Activated naive CD8-positive, alpha-beta T cell treated with anti-CD3 and anti-CD28 coated beads, Interleukin-2, amount 10 ng/mL, durations not matched to agents 7 days and 5 days (primary cell): ENCODE data around the gene HDAC7. TPM values are rescaled to one million over a fixed set of nuclear protein-coding genes. Genes with fewer than 3 reads are reported as not detected.

Experiments used
- ATAC-seq: fragments of 150-1000 bp; cut with Tn5 transposase; one replicate; pipeline ENCODE4 v1.10.0; 2021; ENCODE audit warnings: low read depth, moderate library complexity
- POLR2A ChIA-PET: fragments of 350-600 bp; sonication (Branson Sonifier 250); formaldehyde crosslinking; loops from one replicate; lab custom pipeline; 2021; ENCODE audit warnings: antibody characterized with exemption; lab: Charles Lee
- DNase-seq: peaks from one replicate; pipeline ENCODE4 v3.0.0; 2021
- H3K27ac Mint-ChIP-seq: one replicate; pipeline ENCODE4 v1.8.0; 2022; ENCODE audit warnings: mild to moderate bottlenecking, mixed read lengths
- H3K27me3 Mint-ChIP-seq: one replicate; pipeline ENCODE4 v1.8.0; 2022; ENCODE audit warnings: mild to moderate bottlenecking, moderate library complexity, mixed read lengths
- H3K36me3 Mint-ChIP-seq: one replicate; pipeline ENCODE4 v1.8.0; 2021; ENCODE audit warnings: mild to moderate bottlenecking, mixed read lengths
- H3K4me1 Mint-ChIP-seq: one replicate; pipeline ENCODE4 v1.8.0; 2021; ENCODE audit warnings: mixed read lengths
- H3K4me3 Mint-ChIP-seq: one replicate; pipeline ENCODE4 v1.8.0; 2022; ENCODE audit warnings: mild to moderate bottlenecking, moderate library complexity, mixed read lengths
- H3K9me3 Mint-ChIP-seq: one replicate; pipeline ENCODE4 v1.8.0; 2021; ENCODE audit warnings: mixed read lengths
- total RNA-seq, 2 experiments: library from RNA; stranded (reverse); gene quantifications; one replicate each; pipeline ENCODE4 v1.2.3, GENCODE V29; 2021

HDAC7 gene
- total RNA-seq, 2 experiments from 2014 or later, result 200 to 215 TPM

GRCh38 chr12:47743311-47743860 lies 76.3 kb downstream of the HDAC7 start:
- Mint-ChIP-seq H3K4me1 (peaks cover 16% of the 10 kb centered on the region), H3K27ac (no peak overlapping the region), H3K4me3 (no peak overlapping the region), H3K27me3 (peaks cover 14% of the 10 kb centered on the region), H3K36me3 (no peaks in the 10 kb centered on the region), H3K9me3 (no peaks in the 10 kb centered on the region)
- POLR2A ChIA-PET, result interaction anchor here (0.6 to 4.8 kb wide), 6 partner anchors 23 to 94 kb away, joined by 3 to 37 read pairs (median 4); partner anchors contain the start of gene SLC48A1
- ATAC-seq, result no peak
- no peak for DNase-seq

GRCh38 chr12:47742253-47742825 lies 77.4 kb downstream of the HDAC7 start:
- H3K4me1 Mint-ChIP-seq, result peaks cover 16% of the 10 kb centered on the region
- H3K27me3 Mint-ChIP-seq, result peaks cover 14% of the 10 kb centered on the region
- peak; percentile 84 for DNase-seq
- peak; percentile 23 for ATAC-seq
- POLR2A ChIA-PET, result interaction anchor here (0.6 to 4.8 kb wide), 9 partner anchors 14 to 96 kb away, joined by 3 to 37 read pairs (median 4); no protein-coding TSS in a partner anchor
- no peaks in the 10 kb centered on the region for H3K36me3 Mint-ChIP-seq
- no peak overlapping the region for H3K4me3 Mint-ChIP-seq
- H3K27ac Mint-ChIP-seq, result no peak overlapping the region
- H3K9me3 Mint-ChIP-seq, result no peaks in the 10 kb centered on the region

GRCh38 chr12:47741340-47741703 lies 78.4 kb downstream of the HDAC7 start:
- DNase-seq, result peak; percentile 55
- ATAC-seq, result peak; percentile 54
- H3K27me3 Mint-ChIP-seq, result peaks cover 14% of the 10 kb centered on the region
- POLR2A ChIA-PET, result interaction anchor here (0.7 to 4.8 kb wide), 8 partner anchors 8 to 97 kb away, joined by 3 to 37 read pairs (median 4); partner anchors contain the start of genes ENDOU and SLC48A1
- peaks cover 19% of the 10 kb centered on the region for H3K4me1 Mint-ChIP-seq
- H3K36me3 Mint-ChIP-seq, result no peaks in the 10 kb centered on the region
- no peak overlapping the region for H3K27ac Mint-ChIP-seq
- no peak overlapping the region for H3K4me3 Mint-ChIP-seq
- H3K9me3 Mint-ChIP-seq, result no peaks in the 10 kb centered on the region

- H3K4me3 Mint-ChIP-seq, result no peak overlapping the region
- peaks cover 19% of the 10 kb centered on the region for H3K4me1 Mint-ChIP-seq
- H3K27ac Mint-ChIP-seq, result no peak overlapping the region
- H3K27me3 Mint-ChIP-seq, result peaks cover 12% of the 10 kb centered on the region
- DNase-seq (no peak), ATAC-seq (no peak)
- H3K9me3 Mint-ChIP-seq, result no peaks in the 10 kb centered on the region
- no peaks in the 10 kb centered on the region for H3K36me3 Mint-ChIP-seq
- POLR2A ChIA-PET, result interaction anchor here (0.7 to 4.8 kb wide), 8 partner anchors 8 to 98 kb away, joined by 3 to 37 read pairs (median 4); partner anchors contain the start of genes ENDOU and SLC48A1
Observed at GRCh38 chr12:47740606-47741339, 78.9 kb downstream of the HDAC7 start.

- Mint-ChIP-seq H3K36me3 (no peaks in the 10 kb centered on the region), H3K27me3 (peaks cover 10% of the 10 kb centered on the region), H3K4me3 (no peak overlapping the region), H3K27ac (no peak overlapping the region), H3K9me3 (no peaks in the 10 kb centered on the region), H3K4me1 (peaks cover 19% of the 10 kb centered on the region)
- no peak for ATAC-seq
- POLR2A ChIA-PET, result interaction anchor here (1.2 to 2.3 kb wide), 3 partner anchors 33 to 98 kb away, joined by 3 to 8 read pairs (median 7); partner anchors contain the start of gene SLC48A1
- DNase-seq, result no peak
Observed at GRCh38 chr12:47739979-47740378, 79.7 kb downstream of the HDAC7 start.

GRCh38 chr12:47739297-47739696 lies 80.4 kb downstream of the HDAC7 start:
- no peak for ATAC-seq
- no peaks in the 10 kb centered on the region for H3K36me3 Mint-ChIP-seq
- no peak overlapping the region for H3K27ac Mint-ChIP-seq
- no peaks in the 10 kb centered on the region for H3K9me3 Mint-ChIP-seq
- no peak overlapping the region for H3K4me3 Mint-ChIP-seq
- POLR2A ChIA-PET, result interaction anchor here (1.2 kb wide), 1 partner anchor 74 kb away, joined by 3 read pairs; no protein-coding TSS in a partner anchor
- DNase-seq, result no peak
- peaks cover 6% of the 10 kb centered on the region for H3K27me3 Mint-ChIP-seq
- H3K4me1 Mint-ChIP-seq, result peaks cover 19% of the 10 kb centered on the region

DNA sequence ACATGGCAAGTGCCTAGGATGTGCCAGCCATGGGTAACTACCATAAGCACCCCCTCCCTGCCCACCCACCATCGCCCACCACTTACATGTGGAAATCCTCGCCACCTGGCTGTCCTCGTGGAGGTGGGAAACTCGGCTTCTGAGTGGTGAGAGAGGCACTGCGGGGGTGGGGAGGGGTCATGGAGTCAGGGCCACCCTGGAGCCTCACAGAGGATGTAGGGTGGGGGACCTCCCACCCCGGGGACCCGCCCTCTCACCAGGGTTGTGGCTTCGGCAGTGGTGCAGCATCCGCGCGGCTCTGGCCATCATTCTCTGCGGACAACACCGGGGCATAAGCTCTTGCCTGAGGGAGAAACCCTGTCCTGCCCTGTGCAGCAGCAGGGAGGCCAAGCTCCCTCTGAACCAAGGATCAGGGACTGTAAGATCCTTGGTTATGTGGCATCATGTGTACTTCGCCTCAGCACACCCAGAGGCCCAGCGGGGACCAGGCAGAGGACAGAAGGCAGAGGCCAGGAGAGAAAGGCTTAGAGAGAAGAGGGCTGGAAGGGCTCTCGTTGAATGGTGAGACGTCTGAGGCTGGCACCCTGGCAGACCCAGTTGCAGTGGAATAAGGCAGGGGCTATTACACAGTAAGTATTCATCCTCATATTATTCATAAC lies 81.6 kb downstream of the HDAC7 start:
- H3K27me3 Mint-ChIP-seq, result no peaks in the 10 kb centered on the region
- POLR2A ChIA-PET, result no interaction called here
- no peaks in the 10 kb centered on the region for H3K9me3 Mint-ChIP-seq
- H3K27ac Mint-ChIP-seq, result no peak overlapping the region
- DNase-seq (no peak), ATAC-seq (no peak)
- peaks cover 19% of the 10 kb centered on the region for H3K4me1 Mint-ChIP-seq
- no peaks in the 10 kb centered on the region for H3K36me3 Mint-ChIP-seq
- no peak overlapping the region for H3K4me3 Mint-ChIP-seq

DNA sequence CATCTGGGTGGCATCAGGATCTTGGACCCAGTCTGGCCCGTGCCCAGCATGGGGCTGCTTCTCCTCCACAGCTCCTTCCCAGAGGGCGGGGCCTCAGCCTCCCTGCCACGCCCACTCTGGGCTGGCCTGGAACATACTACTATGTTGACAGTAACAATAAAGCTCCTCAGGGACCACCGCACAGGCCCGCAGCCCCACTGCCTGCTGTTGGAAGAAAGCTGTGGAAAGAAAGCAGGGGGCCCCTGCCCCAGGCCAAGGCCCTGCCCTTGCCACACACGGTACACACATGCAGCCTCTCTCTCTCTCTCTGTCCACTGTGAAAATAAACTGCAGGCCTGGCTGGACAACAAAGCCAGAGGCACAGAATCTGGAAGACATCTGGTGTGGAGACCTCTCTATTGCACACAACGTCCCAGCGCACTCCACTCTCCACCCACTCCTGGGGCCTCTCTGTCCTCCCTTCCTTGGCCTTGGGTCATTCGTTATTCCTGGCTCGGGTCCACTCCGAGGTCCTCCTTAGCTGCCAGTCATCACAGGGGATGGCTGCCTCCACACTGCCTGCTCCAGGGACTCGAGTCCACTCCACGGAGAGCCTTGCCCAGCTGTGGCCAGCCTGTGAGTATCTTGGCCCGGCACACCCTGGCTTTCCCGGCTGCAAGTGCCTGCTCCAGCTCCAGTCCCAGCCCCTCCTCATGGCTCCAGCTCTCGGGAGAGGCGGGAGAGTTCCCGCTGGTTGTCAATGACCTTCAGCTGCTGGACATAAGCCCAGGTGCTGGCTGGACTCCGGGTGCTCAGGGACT lies 82.6 kb downstream of the HDAC7 start:
- Mint-ChIP-seq H3K9me3 (no peaks in the 10 kb centered on the region), H3K4me1 (peaks cover 15% of the 10 kb centered on the region), H3K4me3 (no peak overlapping the region), H3K27ac (peak overlapping the region; percentile 21), H3K36me3 (no peaks in the 10 kb centered on the region), H3K27me3 (no peaks in the 10 kb centered on the region)
- DNase-seq (no peak), ATAC-seq (no peak)
- POLR2A ChIA-PET, result interaction anchor here (1.0 kb wide), 1 partner anchor 12 kb away, joined by 3 read pairs; the partner anchor contains the start of gene ENDOU

GRCh38 chr12:47736216-47736615 lies 83.5 kb downstream of the HDAC7 start:
- H3K36me3 Mint-ChIP-seq, result no peaks in the 10 kb centered on the region
- H3K27me3 Mint-ChIP-seq, result no peaks in the 10 kb centered on the region
- H3K4me3 Mint-ChIP-seq, result no peak overlapping the region
- no peak overlapping the region for H3K27ac Mint-ChIP-seq
- POLR2A ChIA-PET, result interaction anchor here (1.0 kb wide), 1 partner anchor 11 kb away, joined by 3 read pairs; the partner anchor contains the start of gene ENDOU
- H3K4me1 Mint-ChIP-seq, result peaks cover 10% of the 10 kb centered on the region
- no peaks in the 10 kb centered on the region for H3K9me3 Mint-ChIP-seq
- ATAC-seq (no peak), DNase-seq (no peak)

DNA sequence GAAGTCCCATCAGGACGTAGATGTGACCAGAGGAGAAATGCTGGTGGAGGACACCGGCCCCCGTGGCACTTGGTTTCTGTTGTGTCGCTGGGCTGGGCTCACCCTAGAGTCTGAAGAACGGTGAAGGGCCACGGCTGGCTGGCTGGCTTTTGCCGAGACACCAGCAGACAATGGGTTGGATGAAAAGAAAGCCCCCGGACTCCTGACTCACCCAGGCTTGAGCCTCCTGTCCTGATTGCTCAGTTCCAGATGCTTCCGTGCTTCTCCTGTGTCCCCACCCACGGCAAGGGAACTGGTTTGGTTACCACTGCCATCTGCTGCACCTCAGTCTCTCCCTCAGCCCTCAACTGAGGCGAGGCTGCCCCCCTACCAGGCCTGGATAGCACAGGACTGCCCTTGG lies 84.1 kb downstream of the HDAC7 start:
- Mint-ChIP-seq H3K27me3 (no peaks in the 10 kb centered on the region), H3K36me3 (no peaks in the 10 kb centered on the region), H3K27ac (no peak overlapping the region), H3K4me1 (peaks cover 9% of the 10 kb centered on the region), H3K4me3 (no peak overlapping the region), H3K9me3 (no peaks in the 10 kb centered on the region)
- no peak for ATAC-seq
- POLR2A ChIA-PET, result interaction anchor here (1.0 kb wide), 1 partner anchor 10 kb away, joined by 3 read pairs; the partner anchor contains the start of gene ENDOU
- no peak for DNase-seq

DNA sequence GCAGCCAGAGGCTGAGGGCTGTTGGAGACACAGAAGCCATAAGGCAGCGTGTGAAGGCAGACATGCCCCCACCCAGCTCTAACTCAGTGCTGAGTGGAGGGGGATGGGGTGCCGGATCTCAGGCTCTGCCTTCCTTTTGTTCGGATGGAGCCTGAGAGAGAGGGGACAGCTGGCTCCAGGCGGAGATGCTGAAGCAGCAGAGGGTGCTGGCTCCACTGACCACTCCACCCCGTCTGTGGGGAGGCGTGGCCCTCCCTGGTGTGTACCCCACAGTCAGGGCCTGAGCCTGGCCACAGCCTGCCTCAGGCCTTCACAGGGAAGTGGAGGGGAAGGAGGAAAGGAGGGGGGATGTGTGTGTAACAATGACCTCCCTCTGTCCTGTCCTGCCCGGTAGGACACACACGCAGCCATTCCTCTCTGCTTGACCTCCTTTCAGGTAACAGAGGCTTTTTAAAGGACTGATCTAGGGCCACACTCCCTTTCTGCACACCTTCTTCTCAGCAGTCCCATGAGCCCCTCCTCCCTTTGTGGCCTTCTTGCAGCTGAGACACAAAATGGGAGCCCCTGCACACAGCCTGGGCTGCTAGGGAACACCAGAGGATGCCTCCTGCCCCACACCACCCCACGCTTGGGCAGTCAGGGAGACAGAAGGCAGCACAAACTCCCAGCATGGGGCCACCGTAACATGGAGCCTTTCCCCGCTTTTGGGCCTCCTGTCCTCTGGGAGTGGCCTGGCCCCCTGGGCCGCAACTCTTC lies 84.8 kb downstream of the HDAC7 start:
- no peak for DNase-seq
- H3K4me3 Mint-ChIP-seq, result no peak overlapping the region
- H3K27me3 Mint-ChIP-seq, result no peaks in the 10 kb centered on the region
- H3K27ac Mint-ChIP-seq, result no peak overlapping the region
- H3K4me1 Mint-ChIP-seq, result peaks cover 9% of the 10 kb centered on the region
- no peaks in the 10 kb centered on the region for H3K9me3 Mint-ChIP-seq
- ATAC-seq, result no peak
- POLR2A ChIA-PET, result no interaction called here
- no peaks in the 10 kb centered on the region for H3K36me3 Mint-ChIP-seq

DNA sequence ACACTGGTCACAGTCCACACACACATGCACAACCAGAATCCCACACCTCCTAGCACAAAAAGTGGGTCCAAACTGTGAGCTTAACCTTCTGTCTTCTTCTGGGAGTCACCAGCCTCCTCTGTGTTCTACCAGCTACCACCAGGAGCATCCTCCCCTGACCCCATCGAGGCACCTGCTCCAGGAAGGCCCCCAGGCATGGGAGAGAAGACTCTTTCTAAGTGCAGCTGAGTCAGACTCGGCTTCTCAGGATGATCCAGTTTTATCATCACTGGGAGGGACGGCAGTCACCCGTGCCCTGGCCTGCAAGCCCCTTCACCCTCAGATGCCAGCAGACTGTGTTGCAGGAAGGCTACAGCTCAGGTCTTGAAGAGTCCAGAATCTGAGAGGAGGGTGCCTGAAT lies 86.6 kb downstream of the HDAC7 start:
- Mint-ChIP-seq H3K27ac (peak overlapping the region; percentile 43), H3K4me1 (peaks cover 7% of the 10 kb centered on the region), H3K9me3 (no peaks in the 10 kb centered on the region), H3K36me3 (peaks cover 2% of the 10 kb centered on the region), H3K27me3 (no peaks in the 10 kb centered on the region), H3K4me3 (no peak overlapping the region)
- ATAC-seq, result no peak
- POLR2A ChIA-PET, result interaction anchor here (0.9 to 1.7 kb wide), 2 partner anchors 8 to 11 kb away, joined by 3 to 5 read pairs; no protein-coding TSS in a partner anchor
- DNase-seq, result no peak
